B cell (primary cell): Measurements from ENCODE around the gene SMC1A. TPM values are rescaled to one million over a fixed set of nuclear protein-coding genes. Genes with fewer than 3 reads are reported as not detected.

Experiments used
- ATAC-seq: fragments of 200-7000 bp; cut with Tn5 transposase; one replicate; pipeline ENCODE4 v1.10.0; 2021; ENCODE audit warnings: low read depth, mild to moderate bottlenecking, moderate number of reproducible peaks, moderate library complexity
- CTCF ChIA-PET: fragments of 350-600 bp; sonication (Branson Sonifier 250); formaldehyde crosslinking; loops from one replicate; lab custom pipeline; 2021; ENCODE audit warnings: antibody characterized with exemption, inconsistent platforms; lab: Charles Lee
- POLR2A ChIA-PET: fragments of 350-600 bp; sonication (Branson Sonifier 250); formaldehyde crosslinking; loops from one replicate; lab custom pipeline; 2021; ENCODE audit warnings: antibody characterized with exemption; lab: Charles Lee
- DNase-seq: peaks from one replicate; pipeline ENCODE4 v3.0.0; 2013
- H2AFZ ChIP-seq: 2 replicates; pipeline ENCODE4 v1.6.1; 2012; ENCODE audit warnings: mild to moderate bottlenecking, low read depth, low read length; ENCODE audit not compliant: insufficient read depth, poor library complexity, severe bottlenecking
- H3K27ac ChIP-seq, 2 donors: 1 replicate in 1 of 2; 2 replicates in 1 of 2; pipeline ENCODE4 v1.5.1; 2012 to 2013; ENCODE audit warnings: low read length in 2 of 2, mild to moderate bottlenecking in 2 of 2, moderate library complexity in 1 of 2
- H3K27me3 ChIP-seq, 4 experiments: fragments of 200-600 bp in 1 of 4; sonication (generic) in 1 of 4; replicated peaks in 1 of 4; 1 replicate in 2 of 4; 2 replicates in 2 of 4; pipeline versions ENCODE4 v1.6.1 to v1.7.0; 2013 to 2016; ENCODE audit warnings: low read length in 3 of 4, mild to moderate bottlenecking in 2 of 4, mixed read lengths in 1 of 4, moderate library complexity in 1 of 4; ENCODE audit not compliant: insufficient read depth in 4 of 4, control insufficient read depth in 3 of 4; ENCODE audit errors: control extremely low read depth in 1 of 4
- H3K36me3 ChIP-seq, 2 experiments: replicated peaks in 1 of 2; 1 replicate in 1 of 2; 2 replicates in 1 of 2; pipeline versions ENCODE4 v1.6.1 to v1.7.1; 2013; ENCODE audit warnings: low read length in 1 of 2; ENCODE audit not compliant: insufficient read depth in 2 of 2, control insufficient read depth in 1 of 2; ENCODE audit errors: control extremely low read depth in 1 of 2, extremely low read depth in 1 of 2
- H3K4me1 ChIP-seq, 2 donors: fragments of 200-600 bp in 1 of 2; sonication (generic) in 1 of 2; 1 replicate in 1 of 2; 2 replicates in 1 of 2; pipeline versions ENCODE4 v1.5.1 to v1.6.1; 2013 to 2017; ENCODE audit warnings: low read length in 2 of 2; ENCODE audit not compliant: control insufficient read depth in 2 of 2, insufficient read depth in 2 of 2
- H3K4me2 ChIP-seq: replicated peaks from 2 replicates; pipeline ENCODE3; 2012; ENCODE audit warnings: mild to moderate bottlenecking, low read depth, low read length; ENCODE audit not compliant: poor library complexity, severe bottlenecking
- H3K4me3 ChIP-seq, 5 experiments: fragments of 200-600 bp in 1 of 5; sonication (generic) in 1 of 5; 1 replicate in 3 of 5; 2 replicates in 2 of 5; pipeline versions ENCODE4 v1.5.1 to v1.7.0; 2011 to 2016; ENCODE audit warnings: low read length in 4 of 5, mild to moderate bottlenecking in 4 of 5, low read depth in 2 of 5, control low read depth in 1 of 5, moderate library complexity in 1 of 5; ENCODE audit not compliant: insufficient read depth in 1 of 5; ENCODE audit errors: control extremely low read depth in 1 of 5, extremely low read depth in 1 of 5
- H3K79me2 ChIP-seq: fragments of 200-600 bp; sonication (generic); one replicate; pipeline ENCODE4 v1.6.0; 2016; ENCODE audit warnings: low read length; ENCODE audit not compliant: control insufficient read depth, insufficient read depth
- H3K9ac ChIP-seq: fragments of 200-600 bp; sonication (generic); 2 replicates; pipeline ENCODE4 v1.6.1; 2017; ENCODE audit warnings: mild to moderate bottlenecking, low read length, moderate library complexity
- H3K9me3 ChIP-seq, 3 donors: one replicate each; pipeline versions ENCODE4 v1.6.1 to v1.7.1; 2013; ENCODE audit warnings: low read length in 2 of 3; ENCODE audit not compliant: control insufficient read depth in 2 of 3, insufficient read depth in 1 of 3; ENCODE audit errors: control extremely low read depth in 1 of 3
- H4K20me1 ChIP-seq: 2 replicates; pipeline ENCODE4 v1.6.0; 2012; ENCODE audit warnings: mild to moderate bottlenecking, low read length; ENCODE audit not compliant: insufficient read depth, control insufficient read depth, poor library complexity, severe bottlenecking
- H3K27ac Mint-ChIP-seq: one replicate; pipeline ENCODE4 v1.8.0; 2021; ENCODE audit warnings: mixed read lengths
- H3K27me3 Mint-ChIP-seq: one replicate; pipeline ENCODE4 v1.8.0; 2021; ENCODE audit warnings: mixed read lengths
- H3K4me1 Mint-ChIP-seq: one replicate; pipeline ENCODE4 v1.8.0; 2021; ENCODE audit warnings: mixed read lengths
- H3K4me3 Mint-ChIP-seq: one replicate; pipeline ENCODE4 v1.8.0; 2021; ENCODE audit warnings: mixed read lengths
- H3K9me3 Mint-ChIP-seq: one replicate; pipeline ENCODE4 v1.8.0; 2022; ENCODE audit warnings: mixed read lengths; ENCODE audit not compliant: insufficient read depth
- EZH2 ChIP-seq: IDR thresholded peaks from 2 replicates; pipeline ENCODE4 v1.6.1; 2012; ENCODE audit warnings: borderline replicate concordance, low read depth, mild to moderate bottlenecking, moderate library complexity, low read length; ENCODE audit not compliant: insufficient read depth, poor library complexity, severe bottlenecking
- WGBS: methylation state at CpG from one replicate; pipeline ENCODE4 v1.1.5; 2013; ENCODE audit warnings: missing lambda C conversion rate; ENCODE audit not compliant: insufficient coverage; 5-methylcytosine and 5-hydroxymethylcytosine counted together
- intact Hi-C: fragments of 100-400 bp; cut with micrococcal nuclease; formaldehyde crosslinking; loops from one replicate; pipeline ENCODE4 v1.10.0; 2022
- polyA plus RNA-seq: library from polyadenylated mRNA; depleted of rRNA; stranded (reverse); fragments of >200 nt; gene quantifications from 2 replicates; pipeline ENCODE4 v1.2.3, GENCODE V29; 2012
- total RNA-seq, 2 donors: library from RNA; stranded (reverse); fragments of 120-200 nt in 1 of 2; gene quantifications; 1 replicate in 1 of 2; 2 replicates in 1 of 2; pipeline versions ENCODE4 v1.2.3 to v1.2.4, GENCODE V29; 2013 to 2022
- TF ChIP-seq, protein P1 (sequence below): fragments of 200-600 bp; IDR thresholded peaks from one replicate; pipeline ENCODE4 v1.8.0; 2022; ENCODE audit warnings: antibody characterized with exemption, mild to moderate bottlenecking

The SMC1A gene
- total and polyA plus RNA-seq, 2 donors (not counting 1 experiment from before 2014, with no cell fraction given), result 17.3 to 67.6 TPM

- ChIA-PET POLR2A (no interaction called here), CTCF (no interaction called here)
- no peak overlapping the region for H3K27ac Mint-ChIP-seq
- H3K9me3 Mint-ChIP-seq, result no peaks in the 10 kb centered on the region
- Histone ChIP-seq H3K9me3 (peaks cover 0 to 7% (median 0%) of the 10 kb centered on the region in 3 donors), H3K4me3 (no peak overlapping the region), H3K27me3 (no peaks in the 10 kb centered on the region), H3K79me2 (no peaks in the 10 kb centered on the region), H3K36me3 (no peaks in the 10 kb centered on the region), H3K9ac (no peak overlapping the region), H2AFZ (no peak overlapping the region), H4K20me1 (no peaks in the 10 kb centered on the region), H3K4me1 (no peaks in the 10 kb centered on the region), H3K4me2 (no peak overlapping the region), H3K27ac (no peak overlapping the region)
- ATAC-seq, result no peak
- TF ChIP-seq EZH2, result no peak
- TF ChIP-seq, protein P1, sequence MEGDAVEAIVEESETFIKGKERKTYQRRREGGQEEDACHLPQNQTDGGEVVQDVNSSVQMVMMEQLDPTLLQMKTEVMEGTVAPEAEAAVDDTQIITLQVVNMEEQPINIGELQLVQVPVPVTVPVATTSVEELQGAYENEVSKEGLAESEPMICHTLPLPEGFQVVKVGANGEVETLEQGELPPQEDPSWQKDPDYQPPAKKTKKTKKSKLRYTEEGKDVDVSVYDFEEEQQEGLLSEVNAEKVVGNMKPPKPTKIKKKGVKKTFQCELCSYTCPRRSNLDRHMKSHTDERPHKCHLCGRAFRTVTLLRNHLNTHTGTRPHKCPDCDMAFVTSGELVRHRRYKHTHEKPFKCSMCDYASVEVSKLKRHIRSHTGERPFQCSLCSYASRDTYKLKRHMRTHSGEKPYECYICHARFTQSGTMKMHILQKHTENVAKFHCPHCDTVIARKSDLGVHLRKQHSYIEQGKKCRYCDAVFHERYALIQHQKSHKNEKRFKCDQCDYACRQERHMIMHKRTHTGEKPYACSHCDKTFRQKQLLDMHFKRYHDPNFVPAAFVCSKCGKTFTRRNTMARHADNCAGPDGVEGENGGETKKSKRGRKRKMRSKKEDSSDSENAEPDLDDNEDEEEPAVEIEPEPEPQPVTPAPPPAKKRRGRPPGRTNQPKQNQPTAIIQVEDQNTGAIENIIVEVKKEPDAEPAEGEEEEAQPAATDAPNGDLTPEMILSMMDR, result no peak
- no peaks in the 10 kb centered on the region for H3K27me3 Mint-ChIP-seq
- no CpG with 5 or more reads among the region's 2 CpGs for WGBS
- DNase-seq, result no peak
- no peak overlapping the region for H3K4me3 Mint-ChIP-seq
- intact Hi-C loops, result no loop called here
- no peaks in the 10 kb centered on the region for H3K4me1 Mint-ChIP-seq
Observed at GRCh38 chrX:53347948-53348347, 74.5 kb downstream of the SMC1A start.

- intact Hi-C loops, result no loop called here
- Histone ChIP-seq H3K9me3 (peaks cover 0 to 7% (median 0%) of the 10 kb centered on the region in 3 donors), H3K79me2 (no peaks in the 10 kb centered on the region), H3K36me3 (no peaks in the 10 kb centered on the region), H3K4me2 (no peak overlapping the region), H4K20me1 (no peaks in the 10 kb centered on the region), H3K4me1 (no peaks in the 10 kb centered on the region), H3K9ac (no peak overlapping the region), H3K4me3 (no peak overlapping the region), H3K27me3 (no peaks in the 10 kb centered on the region), H3K27ac (no peak overlapping the region), H2AFZ (no peak overlapping the region)
- Mint-ChIP-seq H3K9me3 (no peaks in the 10 kb centered on the region), H3K27ac (no peak overlapping the region), H3K4me3 (no peak overlapping the region), H3K27me3 (no peaks in the 10 kb centered on the region), H3K4me1 (no peaks in the 10 kb centered on the region)
- ChIA-PET POLR2A (no interaction called here), CTCF (no interaction called here)
- TF ChIP-seq EZH2, result no peak
- TF ChIP-seq, protein P1, result no peak
- ATAC-seq, result no peak
- DNase-seq, result no peak
- WGBS, result 89% methylated on average over 12 of the region's 12 CpGs
Observed at GRCh38 chrX:53340852-53341645, 81.4 kb downstream of the SMC1A start.
